Urothelium cell line (cell line): ENCODE results near the gene HOXA10.

Experiments
- DNase-seq: peaks from one replicate; pipeline ENCODE4 v3.0.0; 2011; ENCODE audit warnings: low spot score, mixed read lengths
- FAIRE-seq: peaks from 2 replicates; lab custom pipeline; 2011; peaks lifted over from hg19 to GRCh38; lab: Jason Lieb, UNC

The HOXA10 gene

DNA sequence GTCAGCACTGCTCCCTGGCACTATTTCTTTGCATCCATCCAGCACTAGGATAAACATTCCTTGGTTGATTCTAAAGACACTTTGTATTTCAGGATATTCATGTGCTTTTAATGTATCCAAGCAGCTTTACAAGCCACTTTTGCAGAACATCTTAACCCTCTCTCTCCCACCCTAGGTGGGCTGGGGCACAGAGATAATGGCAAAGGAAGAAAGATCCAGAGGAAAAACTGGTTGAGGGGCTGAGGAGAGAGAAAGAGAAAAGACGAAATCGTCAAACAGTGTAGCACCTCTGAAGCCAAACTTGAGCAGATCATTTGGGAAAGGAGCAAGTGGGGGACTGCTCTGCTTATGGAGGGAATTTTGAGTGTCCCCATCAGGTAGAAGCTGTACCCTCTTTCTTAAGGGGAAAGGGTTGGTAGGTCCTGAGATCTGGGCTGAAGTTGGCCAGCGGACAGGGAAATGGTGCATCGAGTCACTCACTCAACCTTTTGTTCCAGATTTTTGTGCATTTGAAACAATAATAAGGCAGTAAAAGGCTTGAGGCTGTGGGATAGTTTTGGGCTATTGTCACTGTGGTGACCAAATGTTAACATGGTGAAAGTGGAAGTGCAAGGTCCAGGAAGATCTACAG is 30.0 kb upstream of the HOXA10 start:
- FAIRE-seq (no peak), DNase-seq (no peak)

DNA sequence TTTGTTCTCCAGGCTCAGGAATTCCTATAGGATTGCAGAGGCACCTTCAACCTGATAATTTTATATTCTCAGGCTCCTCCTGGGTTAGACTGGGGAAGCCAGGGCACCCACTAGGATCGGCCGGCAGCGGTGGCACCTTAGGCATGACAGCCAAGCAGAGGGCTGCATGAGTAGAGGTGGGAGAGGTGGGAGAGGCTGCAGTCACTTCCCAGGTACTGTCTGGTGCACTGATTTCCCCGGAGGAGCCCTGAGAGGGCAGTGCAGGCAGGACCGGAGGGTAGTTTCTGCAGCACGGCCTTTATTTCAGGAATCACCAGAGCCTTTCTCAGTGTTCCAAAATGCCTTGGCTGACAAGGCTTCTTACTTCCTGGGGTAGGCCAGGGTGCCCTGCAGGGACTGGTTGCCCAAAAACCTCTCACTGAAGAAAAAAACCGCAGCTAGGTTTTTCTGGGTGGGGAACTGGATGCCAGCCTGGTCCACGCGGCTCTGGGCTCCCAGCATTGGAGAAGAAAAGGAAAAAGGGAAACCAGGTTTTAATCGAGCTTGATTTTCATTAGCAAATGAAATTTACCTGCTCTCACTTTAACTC is 29.3 kb upstream of the HOXA10 start:
- DNase-seq (no peak), FAIRE-seq (no peak)

DNA sequence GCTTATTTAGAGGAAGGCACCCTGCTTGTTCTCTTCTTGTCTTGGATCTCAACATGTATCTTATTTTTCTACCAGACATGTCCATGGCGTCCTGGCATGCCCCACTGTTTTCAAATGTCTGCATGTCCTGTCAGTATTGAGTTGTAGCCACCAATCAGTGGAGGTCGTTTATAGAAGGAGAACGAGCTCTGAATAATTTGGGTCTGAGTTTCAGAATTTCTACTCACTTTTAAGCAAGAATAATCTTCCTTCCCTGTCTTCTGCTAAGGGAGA is 28.7 kb upstream of the HOXA10 start:
- FAIRE-seq (no peak), DNase-seq (no peak)

GRCh38 chr7:27202018-27202861 is 28.1 kb upstream of the HOXA10 start:
- DNase-seq = no peak
- FAIRE-seq = no peak

GRCh38 chr7:27201580-27202017 is 27.5 kb upstream of the HOXA10 start:
- DNase-seq (no peak), FAIRE-seq (no peak)

GRCh38 chr7:27200761-27201579 is 26.9 kb upstream of the HOXA10 start:
- no peak for DNase-seq

GRCh38 chr7:27199849-27200760 is 26.0 kb upstream of the HOXA10 start, which contains the start of gene HOXA13:
TSS of gene HOXA13 (minus strand) at chr7:27200091. CDS start at chr7:27200077, 14 bp downstream.
- peak; percentile 95 for FAIRE-seq
- DNase-seq = peak; percentile 92

More at GRCh38 chr7:27200761-27201579, 26.9 kb upstream of the HOXA10 start:
- FAIRE-seq = peak; percentile 56

DNA sequence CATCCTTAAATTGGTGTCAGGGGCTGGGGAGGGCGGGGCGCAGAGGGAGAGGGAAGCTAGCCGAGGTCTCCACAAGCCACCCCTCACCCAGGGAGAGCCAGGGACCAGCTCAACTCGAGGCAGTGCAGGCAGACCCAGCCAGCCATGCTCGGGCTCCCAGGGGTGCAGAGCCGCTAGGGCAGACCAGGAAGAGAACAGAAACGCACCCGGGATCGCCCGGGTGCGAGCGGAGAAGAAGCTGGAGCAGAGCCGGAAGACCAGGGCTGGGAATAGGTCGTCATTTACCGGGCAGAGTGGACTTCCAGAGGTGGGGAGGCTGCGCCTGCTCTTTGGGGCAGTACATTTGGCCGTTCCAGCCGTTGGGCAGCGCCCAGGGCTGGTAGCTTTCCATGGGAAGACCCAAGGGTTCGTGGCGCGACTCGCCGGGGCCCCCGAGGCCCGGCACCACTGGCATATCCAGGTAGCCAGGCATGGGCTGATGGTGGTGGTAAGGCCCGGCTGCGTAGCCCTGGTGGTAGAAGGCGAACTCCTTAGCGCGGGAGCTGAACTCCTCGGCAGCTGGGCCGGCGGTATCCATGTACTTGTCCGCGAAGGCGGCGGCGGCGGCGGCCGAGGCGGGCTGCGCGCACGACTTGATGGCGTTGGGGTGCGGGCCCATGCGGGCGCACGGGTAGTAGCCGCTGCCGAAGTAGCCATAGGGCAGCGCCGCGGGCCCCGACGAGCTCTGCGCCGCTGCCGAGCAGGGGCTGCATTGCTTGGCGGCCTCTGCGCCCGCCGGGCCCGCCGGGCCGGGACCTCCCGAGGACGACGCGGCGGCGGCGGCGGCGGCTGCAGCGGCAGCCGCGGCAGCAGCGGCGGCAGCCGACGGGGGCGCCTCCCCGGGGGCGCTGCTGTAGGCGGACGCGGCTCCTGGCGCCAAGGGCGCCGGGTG is 25.0 kb upstream of the HOXA10 start:
- peak; percentile 64 for DNase-seq
- peak; percentile 79 for FAIRE-seq

- no peak for FAIRE-seq
- no peak for DNase-seq
These were observed 24.2 kb upstream of the HOXA10 start for GRCh38 chr7:27198138-27198841.

DNA sequence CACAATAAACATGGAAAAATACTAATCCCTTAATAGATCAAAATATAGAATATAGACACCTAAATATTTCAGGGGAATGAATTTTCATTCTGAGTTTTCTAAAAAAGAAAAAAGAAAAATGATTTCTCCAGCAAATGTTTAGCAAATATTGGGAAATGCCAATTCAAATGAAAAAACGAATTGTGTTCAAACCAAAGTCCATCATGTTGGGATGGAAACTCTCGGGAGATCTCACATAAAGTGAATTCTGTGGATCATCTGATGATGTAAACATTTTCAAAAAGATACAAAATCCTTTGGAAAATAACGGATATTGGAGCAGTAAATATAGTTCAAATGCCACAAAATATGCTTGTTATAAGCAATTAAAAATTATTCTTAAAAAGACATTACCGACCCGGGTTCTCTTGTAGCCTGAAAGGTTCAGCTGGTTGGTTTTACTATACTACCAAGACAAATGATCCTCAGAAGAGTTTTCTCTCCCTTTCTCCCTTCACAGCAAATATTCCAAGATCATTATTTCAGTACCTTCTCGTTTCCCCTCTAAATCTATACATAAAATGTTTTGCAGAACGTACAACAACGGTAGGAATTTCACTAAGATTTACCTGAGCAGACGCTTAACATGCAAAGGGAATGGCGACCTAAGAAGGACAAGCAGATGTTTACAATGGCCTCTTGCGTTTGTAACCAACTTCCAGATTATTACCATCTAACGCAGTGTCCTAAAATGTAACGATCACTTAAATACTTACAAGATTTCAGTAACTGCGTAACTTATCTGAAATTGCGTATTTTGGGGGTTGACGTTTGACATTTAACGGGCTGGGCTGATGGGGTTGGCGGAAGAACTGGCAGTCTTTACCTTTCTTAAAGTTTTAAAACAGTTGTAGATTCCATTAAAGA is 23.3 kb upstream of the HOXA10 start:
- DNase-seq (no peak), FAIRE-seq (no peak)

GRCh38 chr7:27196287-27196767 is 22.2 kb upstream of the HOXA10 start:
- peak; percentile 67 for DNase-seq
- FAIRE-seq = peak; percentile 92

DNA sequence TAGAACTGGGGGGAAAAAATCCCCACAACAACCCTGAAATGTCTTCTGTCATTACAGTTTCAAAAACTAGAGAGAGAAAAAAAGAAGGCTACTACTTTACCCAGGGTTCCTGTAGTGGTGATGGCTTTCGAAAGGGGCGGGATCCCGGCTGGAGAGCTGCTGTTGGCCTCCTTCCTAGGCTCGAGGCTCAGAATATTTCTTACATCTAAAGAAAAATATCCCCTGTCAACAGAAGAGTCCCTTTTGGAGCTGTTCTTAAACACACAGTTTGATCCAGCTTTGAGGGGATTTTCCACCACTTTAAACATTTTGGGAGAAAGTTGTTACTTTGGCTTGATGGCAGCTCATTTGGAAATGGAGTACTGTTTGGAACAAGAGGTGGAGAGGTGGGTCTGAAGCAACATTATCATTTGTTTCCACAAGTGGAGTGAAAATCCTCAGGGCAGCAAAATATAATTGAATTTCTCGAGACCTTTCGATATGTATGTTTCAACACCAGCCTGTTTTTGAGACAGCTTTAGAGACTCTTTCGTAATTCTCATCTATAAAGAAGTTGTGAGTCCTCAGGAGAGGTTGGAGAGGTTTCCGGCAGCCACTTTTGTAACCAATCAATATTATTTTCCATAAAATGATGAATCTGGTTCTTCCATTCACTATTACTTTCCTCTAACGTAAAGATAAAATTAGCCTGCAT is 20.7 kb upstream of the HOXA10 start:
- no peak for FAIRE-seq
- no peak for DNase-seq

GRCh38 chr7:27194002-27194352 is 19.9 kb upstream of the HOXA10 start:
- peak; percentile 69 for FAIRE-seq

GRCh38 chr7:27193335-27194001 is 19.3 kb upstream of the HOXA10 start:
- DNase-seq = no peak
- no peak for FAIRE-seq

More at GRCh38 chr7:27194002-27194352, 19.9 kb upstream of the HOXA10 start:
- no peak for DNase-seq

DNA sequence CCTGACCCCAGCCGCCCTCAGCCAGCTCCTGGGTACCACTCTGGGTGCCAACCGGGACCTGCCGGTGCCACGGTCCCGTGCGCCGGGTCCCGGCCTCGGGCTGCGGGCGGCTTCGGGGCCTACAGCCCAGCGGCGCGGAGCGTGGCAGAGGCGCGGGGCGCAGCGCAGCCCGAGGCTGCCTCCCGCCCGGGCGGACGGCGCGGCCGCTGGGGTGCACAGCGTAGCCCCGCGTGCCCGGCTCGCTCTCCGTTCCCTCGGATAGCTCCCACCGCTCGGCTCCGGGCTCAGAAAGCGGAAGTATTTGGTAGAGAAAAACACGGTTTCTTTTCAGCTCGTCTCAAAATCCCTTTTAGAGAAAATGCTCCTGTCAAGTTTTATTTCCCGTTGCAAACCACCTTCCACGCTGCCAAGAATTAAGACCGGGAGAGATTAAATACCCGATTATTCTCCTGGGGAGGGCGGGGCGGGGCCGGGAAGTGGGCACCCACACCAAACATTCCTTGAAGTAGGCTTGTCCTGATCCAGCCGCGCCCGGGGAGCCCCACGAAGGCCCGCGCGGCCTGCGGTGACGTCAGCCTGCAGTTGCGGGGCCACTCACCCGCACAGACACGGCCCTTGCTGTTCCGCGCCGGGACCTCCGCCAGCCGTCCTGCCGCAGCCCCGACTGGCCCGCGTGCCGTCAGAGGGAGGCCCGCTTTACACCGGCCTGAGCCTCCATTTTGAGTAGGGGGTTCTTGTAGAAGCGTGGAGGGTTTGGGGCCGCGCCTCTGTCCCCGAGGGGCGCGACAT is 18.6 kb upstream of the HOXA10 start:
- DNase-seq = no peak
- no peak for FAIRE-seq
